Right renal pelvis (tissue), 4 donors: ENCODE results near the gene RASGRP2. TPM values are rescaled to one million over a fixed set of nuclear protein-coding genes. Genes with fewer than 3 reads are reported as not detected.

ENCODE experiments used
- DNase-seq, 4 donors: peaks; one replicate each; pipeline ENCODE4 v3.0.0-alpha.2; 2013; ENCODE audit warnings: low read depth in 4 of 4, low spot score in 3 of 4, missing footprints in 1 of 4
- polyA plus RNA-seq, 4 donors: library from polyadenylated mRNA; unstranded; fragments of 120-200 nt; gene quantifications; one replicate each; pipeline ENCODE4 v1.2.1, GENCODE V29; 2013; ENCODE audit not compliant: insufficient read length in 4 of 4

RASGRP2 gene
- polyA plus RNA-seq, 4 donors = 3.3 to 6.4 (median 5.4) TPM

DNA sequence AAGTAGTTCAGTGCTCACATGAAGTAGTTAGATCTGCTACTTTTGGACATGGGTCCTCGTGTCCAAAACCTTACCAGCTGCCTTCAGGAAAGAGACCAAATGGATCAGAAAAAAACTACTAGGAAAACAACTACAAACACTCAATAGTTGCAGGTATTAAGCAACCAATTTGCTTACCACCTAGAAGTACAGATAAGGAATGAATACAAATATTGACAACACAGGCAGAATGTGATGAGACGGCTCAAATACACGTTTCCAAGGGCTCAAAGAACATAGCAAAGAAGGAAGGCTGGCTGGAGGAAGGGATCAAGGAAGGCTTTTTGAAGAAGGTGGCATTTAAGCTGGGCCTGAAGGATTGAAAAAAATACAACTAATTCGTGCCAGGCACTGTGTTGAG is 62.8 kb downstream of the RASGRP2 start:
- DNase-seq = no peak

DNA sequence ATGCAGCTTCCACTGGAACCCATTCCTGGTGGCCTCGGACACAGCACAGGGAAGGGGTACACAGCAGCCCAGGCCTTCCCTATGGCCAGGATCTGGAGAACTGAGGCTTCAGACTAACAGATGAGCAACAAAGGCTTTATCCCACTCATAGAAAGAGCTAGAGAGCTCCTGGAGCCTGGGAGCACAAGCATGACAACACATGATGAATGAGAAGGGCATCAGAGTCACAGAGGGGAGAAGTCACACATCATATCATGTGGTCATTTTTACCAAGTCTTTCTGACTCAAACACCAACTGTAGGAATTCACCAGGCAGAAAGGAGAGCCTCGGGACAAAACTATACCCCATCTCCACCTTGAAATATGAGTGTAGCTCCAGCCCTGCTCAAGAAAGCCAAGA is 64.1 kb downstream of the RASGRP2 start:
- DNase-seq = no peak

DNA sequence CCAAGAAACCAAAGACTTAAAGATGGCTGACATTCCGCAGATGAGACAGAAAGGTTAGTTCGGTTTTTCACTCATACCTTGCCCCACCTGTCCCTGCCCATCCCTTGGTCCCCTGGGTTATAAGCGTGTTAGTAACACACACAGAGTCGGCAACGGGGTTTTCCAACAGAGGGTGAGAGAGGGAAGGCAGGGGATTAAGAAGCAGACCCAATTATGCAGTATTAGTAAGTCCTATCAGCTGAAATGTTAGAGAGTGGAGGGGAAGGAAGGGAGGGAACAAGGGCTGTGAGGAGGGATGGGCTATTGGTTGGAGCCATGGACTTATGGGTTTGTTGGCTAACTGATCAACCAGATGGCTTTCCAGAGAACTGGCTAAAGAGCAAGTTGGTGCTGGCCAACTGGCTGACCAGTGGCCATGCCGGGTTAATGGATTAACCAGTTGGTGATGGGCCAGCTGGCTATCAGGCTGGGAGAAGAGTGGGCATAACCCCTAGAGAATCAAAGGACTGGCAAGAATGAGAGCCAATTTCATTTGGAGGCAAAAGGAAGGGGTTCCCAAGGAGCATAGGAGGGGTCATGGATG is 66.4 kb downstream of the RASGRP2 start:
- no peak for DNase-seq

Other genes starting within 250 kb of the RASGRP2 start
- gene SLC22A11, start 188.2 kb downstream of the RASGRP2 start, polyA plus RNA-seq = 10 to 100 TPM; 18.7 to 35.7 (median 27.6) TPM
- 1 to 10 TPM; 3.3 to 5.3 (median 5.2) TPM for gene SLC22A12, start 152.9 kb downstream of the RASGRP2 start, polyA plus RNA-seq
- gene NRXN2, start 20.9 kb downstream of the RASGRP2 start, polyA plus RNA-seq = 10 to 100 TPM; 15.5 to 27.8 (median 17.0) TPM
- 1 to 10 TPM; 1.5 to 3.0 (median 2.5) TPM for gene PYGM, start 15.8 kb upstream of the RASGRP2 start, polyA plus RNA-seq
- gene SF1, start 34.4 kb upstream of the RASGRP2 start, polyA plus RNA-seq = 100 to 1,000 TPM; 304 to 417 (median 318) TPM
- gene MAP4K2, start 59.1 kb upstream of the RASGRP2 start, polyA plus RNA-seq = 10 to 100 TPM; 21.4 to 21.5 (median 21.4) TPM
- gene MEN1, start 66.4 kb upstream of the RASGRP2 start, polyA plus RNA-seq = 10 to 100 TPM; 35.0 to 46.6 (median 40.6) TPM
- 1 to 10 TPM; 4.4 to 7.1 (median 5.4) TPM for gene CDC42BPG, start 100.5 kb upstream of the RASGRP2 start, polyA plus RNA-seq
- gene EHD1, start 134.5 kb upstream of the RASGRP2 start, polyA plus RNA-seq = 10 to 100 TPM; 54.1 to 69.5 (median 60.5) TPM
- gene ATG2A, start 173.1 kb upstream of the RASGRP2 start, polyA plus RNA-seq = 10 to 100 TPM; 15.5 to 25.9 (median 16.5) TPM
- gene PPP2R5B, start 180.5 kb upstream of the RASGRP2 start, polyA plus RNA-seq = 10 to 100 TPM; 14.9 to 18.8 (median 17.9) TPM
- 1 to 10 TPM in 3 of 4 donors, under 1 TPM in 1; 0.54 to 2.8 (median 1.9) TPM for gene GPHA2, start 191.8 kb upstream of the RASGRP2 start, polyA plus RNA-seq
- 1 to 10 TPM in 2 of 4 donors, under 1 TPM in 2; 0.80 to 1.5 (median 1.00) TPM for gene MAJIN, start 228.0 kb upstream of the RASGRP2 start, polyA plus RNA-seq